Neuron (in vitro differentiated cells): ENCODE measurements around the gene ATF7IP2.

Experiments used
- H2AFZ ChIP-seq: one replicate; pipeline ENCODE4 v1.6.1; 2013; ENCODE audit warnings: low read depth, mild to moderate bottlenecking, inconsistent platforms, low read length, moderate library complexity
- H3K27me3 ChIP-seq: one replicate; pipeline ENCODE4 v1.6.1; 2013; ENCODE audit warnings: low read length; ENCODE audit not compliant: insufficient read depth
- H3K36me3 ChIP-seq: one replicate; pipeline ENCODE4 v1.6.1; 2013; ENCODE audit warnings: low read length; ENCODE audit not compliant: insufficient read depth
- H3K4me1 ChIP-seq: one replicate; pipeline ENCODE4 v1.6.1; 2013; ENCODE audit warnings: low read length; ENCODE audit not compliant: insufficient read depth
- H3K4me3 ChIP-seq: 2 replicates; pipeline ENCODE4 v1.5.1; 2013; ENCODE audit warnings: mild to moderate bottlenecking, low read length, moderate library complexity
- H3K9me3 ChIP-seq: one replicate; pipeline ENCODE4 v1.6.1; 2013; ENCODE audit warnings: low read length

Gene ATF7IP2

GRCh38 chr16:10530685-10531084 is 144.8 kb downstream of the ATF7IP2 start:
- H3K4me1 ChIP-seq = no peaks in the 10 kb centered on the region
- no peak overlapping the region for H3K4me3 ChIP-seq
- H3K9me3 ChIP-seq = no peaks in the 10 kb centered on the region
- no peaks in the 10 kb centered on the region for H3K27me3 ChIP-seq
- no peak overlapping the region for H2AFZ ChIP-seq
- H3K36me3 ChIP-seq = no peaks in the 10 kb centered on the region

- no peaks in the 10 kb centered on the region for H3K27me3 ChIP-seq
- no peak overlapping the region for H3K4me3 ChIP-seq
- no peak overlapping the region for H2AFZ ChIP-seq
- no peaks in the 10 kb centered on the region for H3K36me3 ChIP-seq
- H3K9me3 ChIP-seq = no peaks in the 10 kb centered on the region
- H3K4me1 ChIP-seq = no peaks in the 10 kb centered on the region
Observed at GRCh38 chr16:10531582-10531981, 145.7 kb downstream of the ATF7IP2 start.
